Hepatocyte (in vitro differentiated cells): Measurements from ENCODE around the gene CBX2. TPM values are rescaled to one million over a fixed set of nuclear protein-coding genes. Genes with fewer than 3 reads are reported as not detected.

Experiments
- DNase-seq: peaks from one replicate; pipeline ENCODE4 v3.0.0-alpha.2; 2016; ENCODE audit warnings: low spot score
- H2AFZ ChIP-seq: fragments of 200-600 bp; sonication (generic); 2 replicates; pipeline ENCODE4 v1.6.0; 2016; ENCODE audit warnings: antibody characterized with exemption, mild to moderate bottlenecking
- H3K27ac ChIP-seq: fragments of 200-600 bp; sonication (generic); 2 replicates; pipeline ENCODE4 v1.5.1; 2016; ENCODE audit warnings: mild to moderate bottlenecking
- H3K27me3 ChIP-seq: fragments of 200-600 bp; sonication (generic); 2 replicates; pipeline ENCODE4 v1.6.1; 2016
- H3K36me3 ChIP-seq: fragments of 200-600 bp; sonication (generic); replicated peaks from 2 replicates; pipeline ENCODE4 v1.5.1; 2016; ENCODE audit warnings: low read depth; ENCODE audit not compliant: insufficient read depth
- H3K4me1 ChIP-seq: fragments of 200-600 bp; sonication (generic); 2 replicates; pipeline ENCODE4 v1.5.1; 2016; ENCODE audit warnings: mild to moderate bottlenecking, moderate library complexity; ENCODE audit not compliant: insufficient read depth
- H3K4me2 ChIP-seq: fragments of 200-600 bp; sonication (generic); 2 replicates; pipeline ENCODE4 v1.6.0; 2016
- H3K4me3 ChIP-seq: fragments of 200-600 bp; sonication (generic); 2 replicates; pipeline ENCODE4 v1.5.1; 2016; ENCODE audit warnings: mild to moderate bottlenecking
- H3K79me2 ChIP-seq: fragments of 200-600 bp; sonication (generic); 2 replicates; pipeline ENCODE4 v1.6.0; 2017; ENCODE audit warnings: mild to moderate bottlenecking
- H3K9me2 ChIP-seq: fragments of 200-600 bp; sonication (generic); replicated peaks from 2 replicates; pipeline ENCODE4 v1.6.0; 2017; ENCODE audit warnings: mild to moderate bottlenecking; ENCODE audit not compliant: insufficient read depth
- H3K9me3 ChIP-seq: fragments of 200-600 bp; sonication (generic); 2 replicates; pipeline ENCODE4 v1.5.1; 2016; ENCODE audit warnings: low read depth, mild to moderate bottlenecking
- H4K20me1 ChIP-seq: fragments of 200-600 bp; sonication (generic); 2 replicates; pipeline ENCODE4 v1.6.0; 2016; ENCODE audit warnings: mild to moderate bottlenecking; ENCODE audit not compliant: insufficient read depth, poor library complexity, severe bottlenecking
- CTCF ChIP-seq: fragments of 200-600 bp; sonication (generic); IDR thresholded peaks from 2 replicates; pipeline ENCODE4 v1.5.1; 2016; ENCODE audit warnings: antibody characterized with exemption, mild to moderate bottlenecking; ENCODE audit not compliant: poor library complexity
- EZH2 ChIP-seq: fragments of 200-600 bp; sonication (generic); IDR thresholded peaks from 2 replicates; pipeline ENCODE4 v1.6.1; 2016; ENCODE audit warnings: antibody characterized with exemption, mild to moderate bottlenecking, borderline replicate concordance
- EZH2phosphoT487 ChIP-seq: fragments of 200-600 bp; sonication (generic); IDR thresholded peaks from one replicate; pipeline ENCODE4 v1.6.1; 2018; ENCODE audit warnings: antibody characterized with exemption, mild to moderate bottlenecking, low read depth, moderate library complexity; ENCODE audit not compliant: unreplicated experiment, severe bottlenecking
- WGBS: methylation state at CpG from one replicate; pipeline ENCODE4 v1.1.6; 2016; ENCODE audit warnings: low lambda C conversion rate; ENCODE audit errors: missing lambda C conversion rate; 5-methylcytosine and 5-hydroxymethylcytosine counted together
- polyA plus RNA-seq: library from polyadenylated mRNA; unstranded; fragments of >200 nt; fragmentation: Nextera tagmentation; extraction: Ambion mirVana; gene quantifications from 2 replicates; pipeline ENCODE4 v1.2.1, GENCODE V29; 2016
- total RNA-seq: library from RNA; depleted of rRNA; stranded (reverse); fragments of >200 nt; gene quantifications from 2 replicates; pipeline ENCODE4 v1.2.3, GENCODE V29; 2014

Gene CBX2
- total and polyA plus RNA-seq, 2 experiments from 2014 or later, result 11.6 to 16.3 TPM

GRCh38 chr17:79799538-79800324, 21.8 kb downstream of the CBX2 start:
- Histone ChIP-seq H3K9me3 (no peaks in the 10 kb centered on the region), H3K79me2 (peaks cover 16% of the 10 kb centered on the region), H4K20me1 (peaks cover 3% of the 10 kb centered on the region), H3K27me3 (peaks cover 70% of the 10 kb centered on the region), H3K27ac (no peak overlapping the region), H2AFZ (no peak overlapping the region), H3K4me1 (peaks cover 28% of the 10 kb centered on the region), H3K9me2 (no peaks in the 10 kb centered on the region), H3K36me3 (no peaks in the 10 kb centered on the region), H3K4me2 (peak overlapping the region; percentile 97), H3K4me3 (no peak overlapping the region)
- 9% methylated on average over 31 of the region's 31 CpGs for WGBS
- TF ChIP-seq CTCF, result no peak
- peak; percentile 0 for TF ChIP-seq EZH2
- TF ChIP-seq EZH2phosphoT487, result peak; percentile 94
- DNase-seq, result no peak

DNA sequence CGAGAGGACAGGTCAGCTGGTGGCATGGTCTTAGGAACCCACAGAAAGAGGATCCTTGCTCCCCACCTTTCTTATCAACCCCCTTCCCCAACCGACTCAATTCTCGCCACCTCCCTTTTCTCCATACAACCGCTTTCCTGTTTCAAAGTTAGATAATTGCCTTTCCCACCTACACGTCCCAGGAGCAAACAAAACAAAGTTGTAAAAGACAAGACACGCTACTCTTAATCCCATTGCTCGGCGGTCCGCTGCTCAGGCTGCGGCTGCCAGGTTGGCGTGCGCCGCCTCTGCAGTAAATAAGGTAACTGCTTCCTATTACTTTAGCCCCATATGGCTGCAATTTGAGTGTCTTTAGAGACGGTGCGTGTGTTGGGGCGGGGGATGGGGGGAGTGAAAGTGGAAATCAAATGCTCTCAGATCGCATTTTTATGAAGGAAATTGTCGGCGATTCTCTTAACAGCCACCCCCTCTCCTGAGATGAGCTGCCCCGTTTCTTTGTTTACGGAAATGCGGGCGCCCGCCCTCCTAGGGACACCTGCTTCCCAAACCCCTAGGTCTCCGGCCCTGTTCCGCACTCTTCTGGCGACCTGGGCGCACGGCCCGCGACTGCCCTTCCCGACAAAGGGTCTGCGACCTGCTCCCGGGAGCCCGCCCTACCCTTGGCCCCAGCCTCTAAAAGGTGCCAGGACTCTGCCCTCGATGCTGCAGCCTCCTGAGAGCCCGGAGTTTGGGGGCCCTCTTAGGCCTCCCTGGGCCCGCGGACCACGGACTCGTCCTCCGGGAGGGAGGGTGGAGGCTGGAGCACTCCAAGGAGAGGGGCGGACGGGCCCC, 22.6 kb downstream of the CBX2 start:
- Histone ChIP-seq H3K27ac (no peak overlapping the region), H3K9me3 (no peaks in the 10 kb centered on the region), H3K4me1 (peaks cover 27% of the 10 kb centered on the region), H4K20me1 (peaks cover 3% of the 10 kb centered on the region), H3K4me2 (peak overlapping the region; percentile 74), H2AFZ (peak overlapping the region; percentile 51), H3K79me2 (peaks cover 9% of the 10 kb centered on the region), H3K27me3 (peaks cover 78% of the 10 kb centered on the region), H3K9me2 (no peaks in the 10 kb centered on the region), H3K4me3 (no peak overlapping the region), H3K36me3 (no peaks in the 10 kb centered on the region)
- TF ChIP-seq EZH2 (peak; percentile 86), EZH2phosphoT487 (peak; percentile 65), CTCF (no peak)
- 2% methylated on average over 44 of the region's 44 CpGs for WGBS
- DNase-seq, result peak; percentile 76

- 6% methylated on average over 41 of the region's 52 CpGs for WGBS
- Histone ChIP-seq H3K4me3 (no peak overlapping the region), H3K36me3 (no peaks in the 10 kb centered on the region), H3K79me2 (peaks cover under 1% of the 10 kb centered on the region), H4K20me1 (no peaks in the 10 kb centered on the region), H3K9me2 (no peaks in the 10 kb centered on the region), H3K9me3 (no peaks in the 10 kb centered on the region), H2AFZ (peak overlapping the region; percentile 51), H3K27me3 (peaks cover 87% of the 10 kb centered on the region), H3K27ac (no peak overlapping the region), H3K4me2 (peak overlapping the region; percentile 74), H3K4me1 (peaks cover 21% of the 10 kb centered on the region)
- TF ChIP-seq EZH2 (peak; percentile 74), CTCF (no peak), EZH2phosphoT487 (peak; percentile 78)
- peak; percentile 50 for DNase-seq
These were observed 23.4 kb downstream of the CBX2 start for GRCh38 chr17:79801156-79802038.
